Left colon (tissue), 2 donors: Measurements from ENCODE around the gene PHIP. TPM values are rescaled to one million over a fixed set of nuclear protein-coding genes. Genes with fewer than 3 reads are reported as not detected.
A peak's percentile ranks its signal among the peaks of the same experiment; 100 is the strongest.

Source experiments
- ATAC-seq: fragments of 200-7000 bp; cut with Tn5 transposase; one replicate; pipeline ENCODE4 v1.9.1; 2020; ENCODE audit warnings: mild to moderate bottlenecking, moderate library complexity
- DNase-seq, 2 donors: peaks; one replicate each; pipeline ENCODE4 v3.0.0-alpha.2; 2020
- intact Hi-C, 2 donors: fragments of 100-400 bp; cut with DNase I in 1 of 2; cut with micrococcal nuclease in 1 of 2; formaldehyde crosslinking; loops; one replicate each; pipeline versions ENCODE4 v1.11.2 to v1.14.0; 2022; cut with DNase I, micrococcal nuclease
- total RNA-seq, 2 donors: library from RNA; stranded (reverse); fragmentation: NEBNext Ultra II Directional; extraction: Animal tissue kit (Norgen Biotek cat#: 25700); gene quantifications; one replicate each; pipeline ENCODE4 v1.2.1, GENCODE V29; 2021
- donor health status: DM: no; HTN: no; CAD: no.
- donor health status: DM: yes; HTN: yes; CAD: no.

PHIP gene
- total RNA-seq, 2 donors from 2014 or later, result 17.9 to 19.2 TPM

DNA sequence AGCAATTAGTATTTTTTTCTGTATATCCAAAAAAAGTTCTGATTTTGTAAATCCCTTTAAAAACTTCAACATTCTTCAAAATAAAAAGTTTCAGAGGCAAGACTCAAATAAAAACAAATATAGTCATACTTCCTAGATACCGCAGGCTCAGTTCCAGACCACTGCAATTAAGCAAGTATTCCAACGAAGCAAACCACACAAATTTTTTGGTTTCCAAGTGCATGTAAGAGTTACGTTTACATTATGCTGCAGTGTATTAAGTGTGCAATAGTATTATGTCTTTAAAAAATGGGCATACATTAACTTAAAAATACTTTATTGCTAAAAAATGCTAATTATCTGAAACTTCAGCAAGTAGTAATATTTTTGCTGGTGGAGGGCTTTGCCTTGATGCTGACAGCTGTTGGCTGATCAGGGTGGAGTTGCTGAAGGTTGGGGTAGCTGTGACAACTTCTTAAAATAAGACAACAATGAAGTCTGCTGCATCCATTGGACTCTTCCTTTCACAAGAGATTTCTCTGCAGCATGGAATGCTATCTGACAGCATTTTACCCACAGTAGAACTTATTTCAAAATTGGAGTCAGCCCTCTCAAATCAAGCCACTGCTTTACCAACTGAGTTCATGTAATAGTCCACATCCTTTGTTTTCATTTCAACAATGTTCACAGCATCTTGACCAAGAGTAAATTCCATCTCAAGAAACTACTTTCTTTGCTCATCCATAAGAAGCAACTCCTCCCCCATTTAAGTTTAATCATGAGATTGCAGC lies 46.0 kb downstream of the PHIP start:
- ATAC-seq (no peak), DNase-seq (no peak)
- intact Hi-C loops, result no loop called here

- intact Hi-C loops, result no loop called here
- DNase-seq (no peak), ATAC-seq (no peak)
These were observed 47.5 kb downstream of the PHIP start for GRCh38 chr6:79030511-79030910.

DNA sequence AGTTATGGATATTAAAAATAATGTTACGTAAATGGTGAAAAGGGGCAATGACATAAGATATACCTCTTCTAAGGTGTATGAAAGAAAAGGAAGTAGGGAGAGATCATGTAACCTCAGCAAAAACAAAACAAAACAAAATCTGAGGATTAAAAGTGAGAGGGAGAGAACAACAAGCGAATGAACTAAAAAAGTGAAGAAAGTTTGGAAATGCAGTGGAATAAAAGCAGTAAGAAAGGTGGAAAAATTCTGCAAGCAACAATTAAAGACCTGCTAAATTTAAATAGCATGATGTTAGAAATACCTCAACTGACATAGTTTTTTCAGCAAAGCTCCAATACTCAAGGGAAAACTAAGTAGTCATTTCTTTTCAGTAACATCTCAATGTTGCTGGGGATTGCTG lies 48.0 kb downstream of the PHIP start:
- DNase-seq, result no peak
- intact Hi-C loops, result no loop called here
- ATAC-seq, result no peak

DNA sequence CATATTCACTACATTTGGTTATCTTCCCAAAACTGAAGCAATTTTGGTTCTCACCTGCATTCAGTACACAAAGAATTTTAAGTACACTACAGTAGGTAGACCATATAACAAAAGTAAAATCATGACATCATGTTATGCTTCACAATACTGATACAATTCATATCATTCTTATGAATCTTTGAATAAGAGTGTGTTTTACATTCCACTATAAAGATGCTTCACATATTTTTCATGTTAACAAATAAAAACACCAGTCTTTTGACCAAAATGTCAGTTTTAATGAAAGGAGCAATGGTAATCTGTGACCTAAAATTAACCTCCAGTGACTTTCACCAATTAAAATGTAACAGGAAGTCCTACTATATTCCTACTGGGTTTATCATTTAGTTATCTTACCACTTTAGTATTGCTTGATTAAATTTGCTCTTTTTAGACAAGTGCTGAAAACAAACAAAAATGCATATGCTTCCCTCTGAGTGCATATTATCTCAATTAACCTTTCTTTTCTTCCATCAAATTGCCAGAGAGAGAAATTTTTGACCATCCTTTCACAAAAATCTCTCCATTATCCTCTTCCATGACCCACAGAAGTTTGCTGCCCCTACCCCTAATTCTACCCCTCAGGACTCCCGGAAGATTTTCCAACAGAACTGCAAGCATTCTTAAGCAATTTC lies 49.3 kb downstream of the PHIP start:
- ATAC-seq (no peak), DNase-seq (no peak)
- intact Hi-C loops, result no loop called here

DNA sequence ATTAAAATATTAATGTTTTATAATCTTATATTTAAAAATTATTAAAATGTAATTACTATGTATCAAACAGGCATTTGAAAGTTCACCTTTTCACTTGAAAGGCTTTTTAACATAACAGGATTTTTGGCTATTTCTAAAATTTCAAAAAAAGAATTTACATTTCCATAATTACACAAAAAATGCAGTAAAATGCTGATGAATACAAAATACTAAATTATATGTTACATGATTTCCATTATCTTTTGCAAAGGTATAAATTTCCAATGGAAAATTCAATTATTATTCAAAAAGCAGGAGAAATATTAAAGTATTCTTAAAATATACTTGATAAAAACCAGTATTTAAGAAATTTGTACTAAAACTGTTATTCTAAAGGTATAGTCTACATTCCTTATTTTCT lies 66.1 kb downstream of the PHIP start:
- DNase-seq (no peak), ATAC-seq (no peak)
- intact Hi-C loops, result no loop called here

- intact Hi-C loops, result no loop called here
- no peak for DNase-seq
- ATAC-seq, result no peak
These were observed 67.6 kb downstream of the PHIP start for GRCh38 chr6:79010422-79010821.

DNA sequence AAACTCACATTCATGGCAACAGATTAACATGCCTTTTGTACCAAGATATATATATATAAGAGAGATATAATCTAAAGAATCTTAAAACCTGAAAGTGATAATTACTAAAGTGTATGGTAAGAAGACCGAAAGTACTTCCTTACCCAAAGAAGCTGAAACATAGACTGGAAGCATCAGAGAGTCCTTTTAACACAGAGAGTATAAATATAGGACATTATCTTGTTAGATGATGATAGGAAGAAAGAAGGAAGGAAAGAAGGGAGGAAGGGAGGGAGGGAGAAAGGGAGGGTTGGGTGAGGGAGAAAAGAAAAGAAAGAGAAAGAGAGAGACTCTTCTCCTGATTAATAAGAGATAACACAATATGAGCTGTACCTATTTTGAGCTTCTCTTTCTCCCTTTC lies 68.2 kb downstream of the PHIP start:
- DNase-seq, result no peak
- no peak for ATAC-seq
- intact Hi-C loops, result no loop called here

- intact Hi-C loops, result no loop called here
- no peak for DNase-seq
- ATAC-seq, result no peak
These were observed 72.6 kb downstream of the PHIP start for GRCh38 chr6:79005497-79005896.

DNA sequence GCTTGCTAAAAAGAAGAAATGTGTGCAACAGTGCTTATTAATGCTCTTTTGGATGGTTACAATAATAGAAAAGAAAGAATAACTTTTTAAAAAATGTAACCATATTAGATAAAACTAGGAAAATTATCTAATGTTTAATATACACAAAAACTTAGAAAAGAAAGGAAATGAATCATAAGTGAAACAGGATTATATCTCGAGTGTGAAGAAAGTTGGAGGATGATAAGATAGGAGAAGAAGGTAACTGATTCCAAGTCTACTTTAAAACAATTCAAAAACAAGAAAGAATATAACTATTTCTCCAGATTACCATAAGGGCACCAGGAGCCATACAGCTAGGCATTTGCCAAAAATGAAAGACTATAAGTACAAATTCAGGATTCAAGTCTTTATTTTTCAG lies 73.0 kb downstream of the PHIP start:
- intact Hi-C loops, result no loop called here
- ATAC-seq (no peak), DNase-seq (no peak)

- DNase-seq (no peak), ATAC-seq (no peak)
- intact Hi-C loops, result no loop called here
These were observed 73.8 kb downstream of the PHIP start for GRCh38 chr6:79004239-79004638.

- no peak for ATAC-seq
These were observed 76.6 kb downstream of the PHIP start for GRCh38 chr6:79001415-79001814.

GRCh38 chr6:78999737-79000136 lies 78.3 kb downstream of the PHIP start:
- no peak for DNase-seq
- intact Hi-C loops, result no loop called here
- ATAC-seq, result no peak

More at GRCh38 chr6:79001415-79001814, 76.6 kb downstream of the PHIP start:
- intact Hi-C loops, result no loop called here
- no peak for DNase-seq

GRCh38 chr6:78995946-78996345 lies 82.1 kb downstream of the PHIP start:
- intact Hi-C loops, result no loop called here
- ATAC-seq, result no peak
- no peak for DNase-seq

DNA sequence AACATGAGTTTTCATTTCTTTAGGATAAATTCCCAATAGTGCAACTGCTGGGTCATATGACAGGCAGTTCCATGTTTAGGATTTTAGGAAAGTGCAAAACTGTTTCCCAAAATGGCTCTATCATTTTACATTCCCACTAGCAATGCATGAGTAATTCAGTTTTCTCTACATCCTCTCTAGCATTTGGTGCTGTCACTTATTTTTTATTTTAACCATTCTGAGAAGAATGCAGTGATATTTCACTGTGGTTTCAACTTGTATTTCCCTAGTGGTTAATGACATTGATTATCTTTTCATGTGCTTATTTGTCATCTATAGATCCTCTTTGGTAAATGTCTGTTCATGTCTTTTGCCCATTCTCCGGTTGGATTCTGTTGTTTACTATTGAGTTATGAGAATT lies 82.7 kb downstream of the PHIP start:
- DNase-seq, result no peak
- intact Hi-C loops, result no loop called here

GRCh38 chr6:78993955-78994354 lies 84.1 kb downstream of the PHIP start:
- ATAC-seq (no peak), DNase-seq (no peak)
- intact Hi-C loops, result no loop called here

More for the DNA sequence above, 82.7 kb downstream of the PHIP start:
- ATAC-seq, result no peak

DNA sequence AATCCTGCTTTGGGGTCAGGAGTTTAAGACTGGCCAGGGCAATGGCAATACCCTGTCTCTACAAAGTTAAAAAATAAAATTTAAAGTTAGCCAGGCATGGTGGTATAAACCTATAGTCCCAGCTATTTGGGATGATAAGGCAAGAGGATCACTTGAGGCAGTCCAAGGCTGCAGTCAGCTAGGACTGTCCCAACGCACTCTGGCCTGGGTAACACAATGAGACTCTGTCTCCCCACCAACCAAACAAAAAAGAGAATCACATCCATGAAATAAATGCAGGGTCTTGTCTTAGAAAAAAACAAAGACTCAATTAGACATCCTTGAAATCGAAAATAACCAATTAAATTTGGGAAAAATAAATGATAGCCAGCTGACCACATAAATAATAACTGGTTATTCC lies 88.9 kb downstream of the PHIP start:
- no peak for DNase-seq
- ATAC-seq, result no peak
- intact Hi-C loops, result no loop called here

DNA sequence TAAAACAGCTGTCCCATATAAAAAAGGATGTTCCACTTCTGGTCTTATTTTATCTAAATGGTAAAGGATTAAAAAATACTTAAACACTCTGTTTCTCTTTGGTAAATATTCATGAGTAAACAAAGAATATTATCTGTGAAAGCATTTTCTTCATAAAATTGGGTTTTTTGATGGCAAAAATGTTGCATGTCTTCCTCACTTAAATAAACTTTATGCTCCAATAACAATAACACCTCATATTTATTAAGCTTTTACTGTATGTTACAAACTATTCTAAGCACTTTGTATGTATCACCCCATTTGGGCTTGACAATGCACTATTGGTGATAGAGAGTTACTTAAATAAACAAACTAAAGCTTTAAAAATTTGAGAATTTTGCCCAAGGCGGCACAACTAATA lies 91.9 kb downstream of the PHIP start:
- DNase-seq, result no peak
- intact Hi-C loops, result no loop called here
- ATAC-seq, result no peak

GRCh38 chr6:78984225-78984950 lies 93.7 kb downstream of the PHIP start:
- ATAC-seq, result no peak
- intact Hi-C loops, result no loop called here
- no peak for DNase-seq

- no peak for DNase-seq
- intact Hi-C loops, result no loop called here
- no peak for ATAC-seq
These were observed 110.9 kb downstream of the PHIP start for GRCh38 chr6:78967191-78967590.

DNA sequence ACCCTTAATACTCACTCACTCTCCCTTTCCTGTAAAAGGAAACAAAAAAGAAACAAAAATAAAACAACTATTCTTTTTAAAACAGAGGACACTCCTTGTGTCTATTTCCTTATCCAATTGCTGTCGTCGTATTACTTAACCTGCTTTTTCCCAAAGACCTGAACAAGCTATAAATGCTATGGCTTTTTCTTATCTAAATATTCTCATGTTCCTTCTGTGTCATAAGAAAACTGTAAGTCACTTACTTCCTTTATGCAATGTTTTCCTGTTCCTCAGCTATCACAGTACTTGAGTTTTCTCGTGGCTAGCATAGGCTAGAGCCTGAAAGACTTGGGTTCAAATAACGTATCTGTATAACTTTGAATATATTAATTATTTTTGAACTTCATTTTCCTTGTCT lies 111.5 kb downstream of the PHIP start:
- DNase-seq, result no peak
- ATAC-seq, result peak; percentile 76
- intact Hi-C loops, result no loop called here
